ENCODE data around the gene DOK6.

Gene DOK6

DNA sequence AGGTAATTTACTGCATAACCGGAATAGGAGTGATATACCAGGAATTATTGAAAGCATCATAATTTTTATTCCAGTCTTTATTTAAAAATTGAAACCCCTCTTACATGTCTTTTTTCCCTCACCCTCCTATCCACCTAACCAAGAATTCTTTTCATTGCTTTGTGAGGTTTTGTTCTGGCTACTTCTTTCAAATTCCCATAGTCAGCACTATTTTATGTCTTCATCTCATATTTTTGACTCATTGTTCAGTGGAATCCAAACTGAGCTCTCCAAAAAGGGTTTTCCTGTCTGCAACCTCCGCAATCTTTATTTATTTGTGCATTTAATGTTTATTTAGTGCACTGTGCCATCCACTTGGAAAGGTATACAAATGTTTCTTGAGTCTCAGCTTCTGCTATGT is 128.5 kb downstream of the DOK6 start:
- TF ChIP-seq POLR2AphosphoS5 (IDR thresholded peaks at IDR 0.05; ENCODE audit: low read depth, low read length) = no peak
- no peak for TF ChIP-seq FOXP2 (optimal IDR thresholded peaks at IDR 0.05; ENCODE audit: borderline replicate concordance, extremely low read depth, extremely low read length, insufficient read depth)
- TF ChIP-seq SIN3A (IDR thresholded peaks at IDR 0.05; ENCODE audit: borderline replicate concordance, insufficient read depth, low read length) = no peak
- TF ChIP-seq, protein P1, sequence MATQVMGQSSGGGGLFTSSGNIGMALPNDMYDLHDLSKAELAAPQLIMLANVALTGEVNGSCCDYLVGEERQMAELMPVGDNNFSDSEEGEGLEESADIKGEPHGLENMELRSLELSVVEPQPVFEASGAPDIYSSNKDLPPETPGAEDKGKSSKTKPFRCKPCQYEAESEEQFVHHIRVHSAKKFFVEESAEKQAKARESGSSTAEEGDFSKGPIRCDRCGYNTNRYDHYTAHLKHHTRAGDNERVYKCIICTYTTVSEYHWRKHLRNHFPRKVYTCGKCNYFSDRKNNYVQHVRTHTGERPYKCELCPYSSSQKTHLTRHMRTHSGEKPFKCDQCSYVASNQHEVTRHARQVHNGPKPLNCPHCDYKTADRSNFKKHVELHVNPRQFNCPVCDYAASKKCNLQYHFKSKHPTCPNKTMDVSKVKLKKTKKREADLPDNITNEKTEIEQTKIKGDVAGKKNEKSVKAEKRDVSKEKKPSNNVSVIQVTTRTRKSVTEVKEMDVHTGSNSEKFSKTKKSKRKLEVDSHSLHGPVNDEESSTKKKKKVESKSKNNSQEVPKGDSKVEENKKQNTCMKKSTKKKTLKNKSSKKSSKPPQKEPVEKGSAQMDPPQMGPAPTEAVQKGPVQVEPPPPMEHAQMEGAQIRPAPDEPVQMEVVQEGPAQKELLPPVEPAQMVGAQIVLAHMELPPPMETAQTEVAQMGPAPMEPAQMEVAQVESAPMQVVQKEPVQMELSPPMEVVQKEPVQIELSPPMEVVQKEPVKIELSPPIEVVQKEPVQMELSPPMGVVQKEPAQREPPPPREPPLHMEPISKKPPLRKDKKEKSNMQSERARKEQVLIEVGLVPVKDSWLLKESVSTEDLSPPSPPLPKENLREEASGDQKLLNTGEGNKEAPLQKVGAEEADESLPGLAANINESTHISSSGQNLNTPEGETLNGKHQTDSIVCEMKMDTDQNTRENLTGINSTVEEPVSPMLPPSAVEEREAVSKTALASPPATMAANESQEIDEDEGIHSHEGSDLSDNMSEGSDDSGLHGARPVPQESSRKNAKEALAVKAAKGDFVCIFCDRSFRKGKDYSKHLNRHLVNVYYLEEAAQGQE (IDR thresholded peaks at IDR 0.05; ENCODE audit: insufficient read depth in 1 of 2, low read depth in 2 of 2, low read length in 2 of 2) = no peak
- no peak for TF ChIP-seq TAF1 (IDR thresholded peaks at IDR 0.05; ENCODE audit: borderline replicate concordance, insufficient read depth, low read length)

DNA sequence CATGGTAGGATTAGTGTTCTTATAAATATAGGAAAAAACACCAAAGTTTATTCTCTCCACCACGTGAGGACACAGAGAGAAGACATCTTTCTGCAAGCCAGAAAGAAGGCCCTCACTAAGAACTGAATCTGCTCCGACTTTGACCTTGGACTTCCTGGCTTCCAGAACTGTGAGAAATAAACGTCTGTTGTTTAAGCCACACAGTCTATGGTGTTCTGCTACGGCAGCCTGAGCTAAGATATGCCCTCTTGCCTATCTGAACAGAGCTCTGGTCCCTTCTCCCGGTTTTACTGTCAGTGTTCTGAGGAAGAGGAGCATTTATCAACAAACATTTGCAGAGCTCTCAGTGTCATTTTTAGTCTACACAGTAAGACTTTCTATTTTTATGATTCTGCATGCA is 131.3 kb downstream of the DOK6 start:
- TF ChIP-seq FOXP2 (optimal IDR thresholded peaks at IDR 0.05; ENCODE audit: borderline replicate concordance, extremely low read depth, extremely low read length, insufficient read depth) (no peak), TAF1 (IDR thresholded peaks at IDR 0.05; ENCODE audit: borderline replicate concordance, insufficient read depth, low read length) (no peak), SIN3A (IDR thresholded peaks at IDR 0.05; ENCODE audit: borderline replicate concordance, insufficient read depth, low read length) (no peak)

DNA sequence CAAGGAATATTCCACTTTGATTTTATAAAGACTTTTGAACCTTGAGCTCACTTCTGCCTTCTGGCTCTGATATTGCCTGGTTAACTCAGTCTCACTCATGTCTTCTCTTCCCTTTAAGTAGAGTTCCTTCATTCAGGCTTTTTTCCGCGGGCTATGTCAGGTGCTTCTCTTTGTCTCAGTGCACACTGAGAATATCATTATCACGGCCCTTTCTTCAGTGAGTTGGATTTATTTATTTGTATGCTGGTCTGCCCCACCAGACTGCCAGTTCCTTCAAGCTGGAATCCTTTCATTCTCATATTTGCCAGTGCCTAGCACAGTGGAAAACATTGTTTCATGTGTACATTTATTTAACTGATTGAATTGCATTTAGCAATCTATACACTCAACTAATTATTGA is 136.5 kb downstream of the DOK6 start:
- TF ChIP-seq POLR2AphosphoS5 (IDR thresholded peaks at IDR 0.05; ENCODE audit: low read depth, low read length) = no peak

DNA sequence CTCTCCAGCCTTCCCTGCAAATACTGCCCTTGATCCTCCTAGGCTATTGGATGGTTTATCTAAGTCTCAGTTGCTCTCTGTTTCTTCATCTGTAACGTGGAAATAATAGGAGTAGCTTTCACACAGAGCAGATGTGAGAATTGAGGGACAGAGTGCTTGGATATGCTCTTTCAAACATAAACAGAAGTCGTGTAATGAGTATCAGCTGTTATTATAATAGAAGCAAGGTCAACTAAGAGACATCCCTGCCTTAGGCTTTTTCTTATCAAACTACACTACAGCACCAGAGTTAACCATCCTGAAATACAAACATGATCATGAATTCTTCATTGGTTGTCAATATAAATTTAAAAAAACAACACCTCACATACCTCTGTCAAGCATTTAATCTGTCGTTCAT is 138.2 kb downstream of the DOK6 start:
- no peak for TF ChIP-seq TAF1 (IDR thresholded peaks at IDR 0.05; ENCODE audit: borderline replicate concordance, insufficient read depth, low read length)
- TF ChIP-seq, protein P1 (IDR thresholded peaks at IDR 0.05; ENCODE audit: insufficient read depth in 1 of 2, low read depth in 2 of 2, low read length in 2 of 2) = no peak
- no peak for TF ChIP-seq POLR2AphosphoS5 (IDR thresholded peaks at IDR 0.05; ENCODE audit: low read depth, low read length)
- no peak for TF ChIP-seq FOXP2 (optimal IDR thresholded peaks at IDR 0.05; ENCODE audit: borderline replicate concordance, extremely low read depth, extremely low read length, insufficient read depth)
- TF ChIP-seq SIN3A (IDR thresholded peaks at IDR 0.05; ENCODE audit: borderline replicate concordance, insufficient read depth, low read length) = no peak

DNA sequence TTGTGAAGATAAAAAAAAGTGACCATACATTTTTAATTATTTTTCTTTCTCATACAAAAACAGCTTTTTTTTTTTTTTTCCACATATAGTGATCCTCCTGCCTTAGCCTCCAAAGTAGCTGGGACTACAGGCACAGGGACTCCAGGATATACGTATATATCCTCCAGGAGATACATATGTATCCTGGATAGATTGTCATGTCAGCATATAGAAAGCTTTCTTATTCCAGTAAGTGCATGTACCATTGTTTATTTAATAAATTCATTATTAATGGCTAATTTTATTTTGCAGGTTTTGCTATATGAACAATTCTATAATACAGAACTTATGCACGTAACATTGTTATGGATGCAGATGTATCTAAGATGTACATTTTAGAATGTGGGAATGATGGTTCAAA is 138.7 kb downstream of the DOK6 start:
- no peak for TF ChIP-seq TAF1 (IDR thresholded peaks at IDR 0.05; ENCODE audit: borderline replicate concordance, insufficient read depth, low read length)
- TF ChIP-seq, protein P1 (IDR thresholded peaks at IDR 0.05; ENCODE audit: insufficient read depth in 1 of 2, low read depth in 2 of 2, low read length in 2 of 2) = no peak
- no peak for TF ChIP-seq FOXP2 (optimal IDR thresholded peaks at IDR 0.05; ENCODE audit: borderline replicate concordance, extremely low read depth, extremely low read length, insufficient read depth)
- TF ChIP-seq SIN3A (IDR thresholded peaks at IDR 0.05; ENCODE audit: borderline replicate concordance, insufficient read depth, low read length) = no peak
- no peak for TF ChIP-seq POLR2AphosphoS5 (IDR thresholded peaks at IDR 0.05; ENCODE audit: low read depth, low read length)

DNA sequence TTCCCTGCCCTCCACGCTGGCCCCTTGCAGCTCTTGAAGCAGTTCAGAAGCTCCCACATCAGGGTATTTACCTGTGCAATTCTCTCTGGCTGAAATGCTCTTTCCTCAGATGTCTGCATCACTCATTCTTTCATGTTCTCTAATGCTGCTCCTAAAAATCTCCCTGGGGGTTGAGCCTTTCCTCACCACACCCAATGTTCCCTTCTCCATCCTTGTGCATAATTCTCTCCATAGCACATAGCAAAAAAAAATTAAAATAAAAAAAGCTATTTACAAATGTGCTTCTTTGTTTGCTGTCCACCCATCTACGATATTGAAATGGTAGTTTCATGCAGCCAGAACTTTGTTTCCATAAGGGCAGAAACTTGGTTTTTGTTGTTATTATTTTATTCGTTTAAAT is 155.5 kb downstream of the DOK6 start:
- TF ChIP-seq, protein P1 (IDR thresholded peaks at IDR 0.05; ENCODE audit: insufficient read depth in 1 of 2, low read depth in 2 of 2, low read length in 2 of 2) = no peak
- TF ChIP-seq FOXP2 (optimal IDR thresholded peaks at IDR 0.05; ENCODE audit: borderline replicate concordance, extremely low read depth, extremely low read length, insufficient read depth) (no peak), SIN3A (IDR thresholded peaks at IDR 0.05; ENCODE audit: borderline replicate concordance, insufficient read depth, low read length) (no peak), TAF1 (IDR thresholded peaks at IDR 0.05; ENCODE audit: borderline replicate concordance, insufficient read depth, low read length) (no peak), POLR2AphosphoS5 (IDR thresholded peaks at IDR 0.05; ENCODE audit: low read depth, low read length) (no peak)

Data from PFSK-1 (cell line).